Measurements from ENCODE around the gene FLNA. TPM values are rescaled to one million over a fixed set of nuclear protein-coding genes. Genes with fewer than 3 reads are reported as not detected.

Gene FLNA
- total and polyA plus RNA-seq, 9 of the 15 experiments (the other 6 are each of a cell fraction or from before 2014, with no cell fraction given), result 6.2 to 735 (median 135) TPM

DNA sequence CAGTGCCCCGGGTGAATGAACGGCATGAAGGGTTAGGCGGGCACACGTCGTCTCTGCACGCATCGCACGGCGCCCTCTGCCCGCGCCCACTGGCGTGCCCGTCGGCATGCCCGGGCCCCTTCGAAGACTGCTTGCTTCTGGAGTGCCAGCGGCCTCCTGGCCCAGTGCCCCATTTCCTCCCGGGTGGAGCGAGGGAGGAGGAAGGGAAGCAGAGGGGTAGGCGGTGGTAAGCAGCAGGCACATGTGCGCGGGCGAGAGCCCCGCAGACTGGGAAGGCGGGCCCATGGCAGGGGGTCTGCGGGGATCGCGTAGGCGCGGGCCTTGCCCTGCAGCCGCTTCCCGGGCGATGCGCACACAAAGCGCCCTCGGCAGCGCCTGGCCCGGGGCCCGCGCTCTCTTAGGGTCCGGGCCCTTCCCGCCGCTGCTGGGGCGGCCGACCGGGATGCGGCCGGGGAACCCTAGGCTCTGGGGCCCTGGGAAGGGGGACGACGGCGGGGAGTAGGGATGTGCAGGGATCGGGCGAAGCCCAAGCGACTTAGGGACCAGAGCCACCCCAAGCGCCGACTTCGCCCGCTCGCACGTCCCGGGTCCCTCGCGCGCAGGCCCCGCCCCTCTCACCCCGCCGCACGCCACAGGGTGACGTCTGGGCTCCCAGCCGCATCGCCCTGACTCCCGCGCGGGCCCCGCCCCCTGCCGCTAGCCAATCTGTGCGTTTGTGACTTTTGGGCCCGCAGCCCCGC is 3.8 kb upstream of the FLNA start (continued):
- no peak for TF ChIP-seq PRDM10 (IDR thresholded peaks at IDR 0.05; ENCODE audit: partially characterized antibody)
- no peak for TF ChIP-seq TAL1 (IDR thresholded peaks at IDR 0.05)
- peak; percentile 49 for TF ChIP-seq POLR2B (IDR thresholded peaks at IDR 0.05; ENCODE audit: low read depth, partially characterized antibody)
- no peak for TF ChIP-seq RREB1 (CRISPR knock-in tag; IDR thresholded peaks at IDR 0.05)
- TF ChIP-seq TAF7 (tag; IDR thresholded peaks at IDR 0.05), result no peak
- TF ChIP-seq CEBPG (CRISPR knock-in tag; IDR thresholded peaks at IDR 0.05), result no peak
- TF ChIP-seq CEBPG (tag; conservative IDR thresholded peaks at IDR 0.05 in 1 of 2, IDR thresholded peaks at IDR 0.05 in 1 of 2), result no peak
- TF ChIP-seq LCOR (CRISPR knock-in tag; IDR thresholded peaks at IDR 0.05), result peak; percentile 85
- peak; percentile 54 for TF ChIP-seq KDM5B (IDR thresholded peaks at IDR 0.05; ENCODE audit: insufficient replicate concordance, low read depth, low read length)
- no peak for TF ChIP-seq U2AF2 (optimal IDR thresholded peaks at IDR 0.05; ENCODE audit: low read depth, low read length)
- TF ChIP-seq ZNF445 (CRISPR knock-in tag; IDR thresholded peaks at IDR 0.05; ENCODE audit: low read depth), result no peak
- no peak for TF ChIP-seq YBX1 (IDR thresholded peaks at IDR 0.05)
- no peak for TF ChIP-seq ATF2 (CRISPR knock-in tag; IDR thresholded peaks at IDR 0.05)
- no peak for TF ChIP-seq TRIM28 (IDR thresholded peaks at IDR 0.05)
- peak; percentile 51; the same call in 1 of the 2 replicates for TF ChIP-seq E2F1 (CRISPR knock-in tag; IDR thresholded peaks at IDR 0.05)
